Adrenal gland (tissue), 12 donors: Measurements from ENCODE around the gene PELO. TPM values are rescaled to one million over a fixed set of nuclear protein-coding genes. Genes with fewer than 3 reads are reported as not detected.
"Not testable (repeated sequence)": the region's sequence is repeated elsewhere in the genome, so short reads cannot be mapped to it uniquely, and the experiment has no call there.

Source experiments
- DNase-seq, 7 donors: peaks; one replicate each; pipeline ENCODE4 v3.0.0-alpha.2; 2019 to 2020
- H3K27ac ChIP-seq, 5 donors: fragments of 200-600 bp; sonication (generic) in 4 of 5; 1 replicate in 3 of 5; 2 replicates in 2 of 5; pipeline versions ENCODE4 v1.5.1 to v1.8.0; 2016 to 2020; ENCODE audit warnings: mild to moderate bottlenecking in 1 of 5
- H3K27me3 ChIP-seq: fragments of 200-600 bp; 2 replicates; pipeline ENCODE4 v1.8.0; 2021
- H3K36me3 ChIP-seq, 2 donors: fragments of 200-600 bp; replicated peaks in 1 of 2; 1 replicate in 1 of 2; 2 replicates in 1 of 2; pipeline versions ENCODE4 v1.5.1 to v1.8.0; 2018 to 2022
- H3K4me1 ChIP-seq, 2 donors: fragments of 200-600 bp; replicated peaks in 1 of 2; 1 replicate in 1 of 2; 2 replicates in 1 of 2; pipeline versions ENCODE4 v1.5.1 to v1.8.0; 2018 to 2021
- H3K4me3 ChIP-seq, 4 donors: fragments of 200-600 bp; sonication (generic) in 3 of 4; one replicate each; pipeline ENCODE4 v1.5.1; 2016 to 2018
- H3K9me3 ChIP-seq, 3 donors: fragments of 200-600 bp; sonication (generic) in 1 of 3; replicated peaks in 1 of 3; 1 replicate in 2 of 3; 2 replicates in 1 of 3; pipeline versions ENCODE4 v1.5.1 to v1.8.0; 2016 to 2021
- CTCF ChIP-seq, 6 experiments: fragments of 450-650 bp in 4 of 6; fragments of 200-600 bp in 2 of 6; sonication (generic) in 1 of 6; IDR thresholded peaks; 1 replicate in 5 of 6; 2 replicates in 1 of 6; pipeline versions ENCODE4 v1.5.1 to v1.8.0; 2016 to 2021; ENCODE audit warnings: antibody characterized with exemption in 6 of 6, mild to moderate bottlenecking in 2 of 6, moderate library complexity in 1 of 6
- POLR2A ChIP-seq, 2 donors: fragments of 450-650 bp; IDR thresholded peaks; one replicate each; pipeline ENCODE4 v1.6.1; 2017; ENCODE audit warnings: antibody characterized with exemption in 2 of 2, mild to moderate bottlenecking in 2 of 2, moderate library complexity in 1 of 2
- WGBS, 4 donors: extraction: QIAGEN DNeasy Blood & Tissue Kit in 2 of 4; methylation state at CpG; one replicate each; pipeline versions ENCODE4 v1.1.5 to v1.1.7; 2013 to 2017; 5-methylcytosine and 5-hydroxymethylcytosine counted together
- intact Hi-C, 2 donors: fragments of 100-400 bp; cut with DNase I; formaldehyde crosslinking; loops; one replicate each; pipeline versions ENCODE4 v1.14.1 to v1.15.0; 2022 to 2023
- polyA plus RNA-seq, 3 donors: library from polyadenylated mRNA; stranded (reverse); fragments of 200-250 nt in 2 of 3; fragments of 350-450 nt in 1 of 3; fragmentation: Illumina TruSeq in 1 of 3; extraction: RNeasy Lipid Tissue Mini Kit (QIAGEN cat#74804) in 1 of 3; gene quantifications; one replicate each; pipeline ENCODE4 v1.2.3, GENCODE V29; 2013 to 2014
- total RNA-seq, 9 donors: library from RNA; depleted of rRNA in 4 of 9; stranded (reverse); fragments of >200 nt in 4 of 9; fragments of 120-200 nt in 1 of 9; fragmentation: NEBNext Ultra II Directional in 1 of 9; extraction: Animal tissue kit (Norgen Biotek cat#: 25700) in 1 of 9; gene quantifications; one replicate each; pipeline versions ENCODE4 v1.1.0 to v1.2.4, GENCODE V29; 2013 to 2023
- donor health status: healthy with polysubstance abuse.
- donor health status: Bipolar disorder and iron deficiency.
- donor health status: DM: yes; HTN: yes; CAD: no.
- donor health status: DM: no; HTN: no; CAD: no.
- donor health status: DM: no; HTN: no; CAD: no.
- donor health status: DM: yes; HTN: yes; CAD: no.

The PELO gene
- total and polyA plus RNA-seq, 12 donors: 17.8 to 147 (median 68.7) TPM

GRCh38 chr5:52818360-52818759 is 30.6 kb downstream of the PELO start:
- Histone ChIP-seq H3K4me1 (peaks cover 20 to 47% of the 10 kb centered on the region in 2 donors), H3K27ac (no peak overlapping the region), H3K4me3 (no peak overlapping the region), H3K27me3 (no peaks in the 10 kb centered on the region), H3K36me3 (no peaks in the 10 kb centered on the region), H3K9me3 (no peaks in the 10 kb centered on the region)
- no peak for DNase-seq
- 83 to 100% (median 92%) methylated on average over 1 of the region's 1 CpG for WGBS, 4 donors
- TF ChIP-seq CTCF (IDR thresholded peaks at IDR 0.05): no peak
- no peak for TF ChIP-seq POLR2A (IDR thresholded peaks at IDR 0.05)
- intact Hi-C loops: no loop called here

- intact Hi-C loops, H3K9me3 ChIP-seq, H3K4me3 ChIP-seq, H3K27ac ChIP-seq, H3K27me3 ChIP-seq, DNase-seq, H3K36me3 ChIP-seq: not testable (repeated sequence)
- 55 to 76% (median 66%) methylated on average over 3 of the region's 3 CpGs for WGBS, 4 donors
- H3K4me1 ChIP-seq: peaks cover 20 to 46% of the 10 kb centered on the region in 2 donors
Observed at GRCh38 chr5:52818807-52819206, 31.1 kb downstream of the PELO start.

- peaks cover 14 to 31% of the 10 kb centered on the region in 2 donors for H3K4me1 ChIP-seq
- DNase-seq: no peak
- no peak for TF ChIP-seq CTCF (IDR thresholded peaks at IDR 0.05)
- no peak for TF ChIP-seq POLR2A (IDR thresholded peaks at IDR 0.05)
- H3K36me3 ChIP-seq: no peaks in the 10 kb centered on the region
- H3K27me3 ChIP-seq: no peaks in the 10 kb centered on the region
- intact Hi-C loops: no loop called here
- H3K27ac ChIP-seq: peak overlapping the region in 3 of 5 donors; percentile 9 to 72 (median 68)
- H3K4me3 ChIP-seq: no peak overlapping the region
- WGBS, 4 donors: 34 to 67% (median 50%) methylated on average over 1 of the region's 1 CpG
- H3K9me3 ChIP-seq: no peaks in the 10 kb centered on the region
Observed at GRCh38 chr5:52821901-52822300, 34.2 kb downstream of the PELO start.

GRCh38 chr5:52822437-52822836 is 34.7 kb downstream of the PELO start:
- WGBS, 4 donors: 19 to 26% (median 21%) methylated on average over 4 to 6 of the region's 6 CpGs
- Histone ChIP-seq H3K36me3 (no peaks in the 10 kb centered on the region), H3K4me3 (no peak overlapping the region), H3K27me3 (no peaks in the 10 kb centered on the region), H3K4me1 (peaks cover 14 to 28% of the 10 kb centered on the region in 2 donors), H3K9me3 (no peaks in the 10 kb centered on the region), H3K27ac (peak overlapping the region in 3 of 5 donors; percentile 28 to 72 (median 68))
- peak; percentile 72 to 96 (median 90) for DNase-seq
- TF ChIP-seq POLR2A (IDR thresholded peaks at IDR 0.05): no peak
- no peak for TF ChIP-seq CTCF (IDR thresholded peaks at IDR 0.05)
- intact Hi-C loops: no loop called here

- TF ChIP-seq POLR2A (IDR thresholded peaks at IDR 0.05) (no peak), CTCF (IDR thresholded peaks at IDR 0.05) (no peak)
- DNase-seq: no peak
- Histone ChIP-seq H3K4me1 (peaks cover 14 to 27% of the 10 kb centered on the region in 2 donors), H3K27me3 (no peaks in the 10 kb centered on the region), H3K27ac (peak overlapping the region in 1 of 5 donors; percentile 2), H3K36me3 (no peaks in the 10 kb centered on the region), H3K9me3 (no peaks in the 10 kb centered on the region), H3K4me3 (no peak overlapping the region)
- WGBS, 4 donors: 91 to 100% (median 95%) methylated on average over 1 of the region's 1 CpG
- intact Hi-C loops: no loop called here
Observed at GRCh38 chr5:52824827-52825226, 37.1 kb downstream of the PELO start.
